Measurements from ENCODE around the gene HTR1A. TPM values are rescaled to one million over a fixed set of nuclear protein-coding genes. Genes with fewer than 3 reads are reported as not detected.

HTR1A gene
- total and polyA plus RNA-seq, 2 of the 4 experiments (the other 2 are of a cell fraction): not detected

DNA sequence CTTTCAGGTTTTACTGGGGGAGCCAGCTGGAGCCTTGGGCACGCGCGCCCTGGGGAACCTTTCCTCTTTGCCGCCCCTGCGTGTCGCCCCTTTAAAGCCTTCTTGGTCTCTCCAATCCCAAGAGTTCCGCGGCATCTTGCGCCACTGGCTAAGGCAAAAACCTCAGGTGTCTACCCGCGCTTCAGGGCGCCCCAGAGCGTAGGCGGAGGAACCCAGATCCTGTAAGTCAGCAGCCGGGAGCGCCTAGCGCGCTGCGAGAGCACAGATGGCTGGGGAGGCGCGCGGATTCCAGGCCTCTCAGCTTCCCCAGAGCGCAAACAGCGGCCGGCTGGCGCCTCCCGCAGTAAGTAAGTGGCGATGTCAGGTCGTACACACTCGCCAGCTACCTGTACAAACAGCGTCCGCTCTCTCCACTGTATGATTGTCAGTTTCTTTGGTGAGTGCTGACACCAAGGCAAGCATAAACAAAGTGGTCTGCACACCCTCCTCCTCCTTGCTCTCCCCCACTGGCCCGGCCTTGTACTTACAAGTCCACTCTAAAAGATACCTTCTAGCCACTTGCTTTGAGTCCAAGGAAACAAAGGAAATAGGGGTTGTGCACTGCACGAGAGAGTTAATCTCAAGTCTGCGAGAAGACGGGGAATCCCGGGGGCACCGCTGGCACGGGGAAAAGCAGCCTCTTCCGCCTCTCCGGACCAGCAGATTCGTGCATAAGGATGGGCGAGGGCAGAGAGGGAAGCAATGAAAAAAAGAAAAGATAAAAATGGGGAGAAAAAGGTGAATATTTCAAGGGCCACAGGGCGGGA is 2.9 kb downstream of the HTR1A start:
- Histone ChIP-seq H3K9ac (ENCODE audit: low read depth, low read length) (no peak overlapping the region), H2BK15ac (ENCODE audit: low read depth, low read length) (no peak overlapping the region), H2AK9ac (replicated peaks; ENCODE audit: low read depth, low read length, poor library complexity) (no peak overlapping the region), H3K9me3 (ENCODE audit: control insufficient read depth, insufficient read depth, low read length) (peaks cover 14% of the 10 kb centered on the region; the same call in 1 of the 2 replicates), H4K5ac (ENCODE audit: low read depth, low read length) (no peak overlapping the region), H3K36me3 (ENCODE audit: control insufficient read depth, insufficient read depth, low read length) (no peaks in the 10 kb centered on the region), H3K18ac (ENCODE audit: low read depth, low read length) (no peak overlapping the region), H3K14ac (replicated peaks; ENCODE audit: low read depth, low read length) (no peak overlapping the region), H3K27me3 (ENCODE audit: control insufficient read depth, insufficient read depth, low read length) (no peaks in the 10 kb centered on the region), H2AFZ (replicated peaks; ENCODE audit: low read length, poor library complexity) (no peak overlapping the region), H4K91ac (ENCODE audit: insufficient read depth, low read depth, low read length) (no peak overlapping the region), H2AK5ac (ENCODE audit: low read depth, low read length) (no peak overlapping the region), H3K23ac (ENCODE audit: low read depth, low read length) (no peak overlapping the region), H4K8ac (ENCODE audit: low read depth in 2 of 2, low read length in 2 of 2) (no peak overlapping the region), H3K79me1 (ENCODE audit: low read depth in 1 of 2, low read length in 2 of 2) (no peaks in the 10 kb centered on the region), H3K56ac (ENCODE audit: extremely low read depth, insufficient read depth, low read length) (no peak overlapping the region), H2BK5ac (ENCODE audit: low read depth, low read length, poor library complexity, severe bottlenecking) (no peak overlapping the region), H3K4me2 (ENCODE audit: low read depth, low read length) (no peak overlapping the region), H3K4ac (ENCODE audit: low read depth, low read length) (no peak overlapping the region), H2BK120ac (ENCODE audit: low read depth, low read length) (no peak overlapping the region), H3K4me1 (ENCODE audit: control insufficient read depth, insufficient read depth, low read length) (no peaks in the 10 kb centered on the region), H3K9me1 (ENCODE audit: insufficient read depth, low read length) (no peaks in the 10 kb centered on the region), H3K27ac (ENCODE audit: insufficient read depth, low read length) (no peak overlapping the region), H4K20me1 (ENCODE audit: insufficient read depth, low read length) (no peaks in the 10 kb centered on the region), H2BK20ac (ENCODE audit: low read depth, low read length) (no peak overlapping the region), H3K4me3 (ENCODE audit: insufficient read depth, low read depth, low read length) (no peak overlapping the region)
- CTCF ChIA-PET: no interaction called here
- no peak for DNase-seq
- POLR2A ChIA-PET (ENCODE audit: unreplicated experiment): no interaction called here
- intact Hi-C loops (cut with micrococcal nuclease): no loop called here
- TF ChIP-seq RCOR1 (IDR thresholded peaks at IDR 0.05; ENCODE audit: insufficient replicate concordance, low read length): no peak
- no peak for TF ChIP-seq SMC3 (IDR thresholded peaks at IDR 0.05; ENCODE audit: low read depth, low read length)
- no peak for TF ChIP-seq NFE2L2 (IDR thresholded peaks at IDR 0.05; ENCODE audit: low read depth, low read length)
- TF ChIP-seq MXI1 (IDR thresholded peaks at IDR 0.05; ENCODE audit: borderline replicate concordance, low read depth, low read length): no peak
- TF ChIP-seq MAZ (IDR thresholded peaks at IDR 0.05; ENCODE audit: borderline replicate concordance, low read depth, low read length): no peak
- TF ChIP-seq POLR2A (IDR thresholded peaks at IDR 0.05; ENCODE audit: low read depth, low read length): no peak
- TF ChIP-seq, protein P1, sequence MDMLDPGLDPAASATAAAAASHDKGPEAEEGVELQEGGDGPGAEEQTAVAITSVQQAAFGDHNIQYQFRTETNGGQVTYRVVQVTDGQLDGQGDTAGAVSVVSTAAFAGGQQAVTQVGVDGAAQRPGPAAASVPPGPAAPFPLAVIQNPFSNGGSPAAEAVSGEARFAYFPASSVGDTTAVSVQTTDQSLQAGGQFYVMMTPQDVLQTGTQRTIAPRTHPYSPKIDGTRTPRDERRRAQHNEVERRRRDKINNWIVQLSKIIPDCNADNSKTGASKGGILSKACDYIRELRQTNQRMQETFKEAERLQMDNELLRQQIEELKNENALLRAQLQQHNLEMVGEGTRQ (IDR thresholded peaks at IDR 0.05; ENCODE audit: low read depth, low read length): no peak
- no peak for TF ChIP-seq RFX5 (IDR thresholded peaks at IDR 0.05; ENCODE audit: low read depth, low read length)
- TF ChIP-seq, protein P2, sequence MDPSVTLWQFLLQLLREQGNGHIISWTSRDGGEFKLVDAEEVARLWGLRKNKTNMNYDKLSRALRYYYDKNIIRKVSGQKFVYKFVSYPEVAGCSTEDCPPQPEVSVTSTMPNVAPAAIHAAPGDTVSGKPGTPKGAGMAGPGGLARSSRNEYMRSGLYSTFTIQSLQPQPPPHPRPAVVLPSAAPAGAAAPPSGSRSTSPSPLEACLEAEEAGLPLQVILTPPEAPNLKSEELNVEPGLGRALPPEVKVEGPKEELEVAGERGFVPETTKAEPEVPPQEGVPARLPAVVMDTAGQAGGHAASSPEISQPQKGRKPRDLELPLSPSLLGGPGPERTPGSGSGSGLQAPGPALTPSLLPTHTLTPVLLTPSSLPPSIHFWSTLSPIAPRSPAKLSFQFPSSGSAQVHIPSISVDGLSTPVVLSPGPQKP (IDR thresholded peaks at IDR 0.05; ENCODE audit: borderline replicate concordance, low read depth, low read length): no peak
- TF ChIP-seq CHD1 (IDR thresholded peaks at IDR 0.05; ENCODE audit: low read depth, low read length): no peak
- ATAC-seq (ENCODE audit: low read depth): no peak
- dilution Hi-C loops (cut with HindIII; ENCODE audit: low sequenced_read_pairs, unreplicated experiment): no loop called here
- WGBS, 2 experiments (ENCODE audit: extremely low coverage in 2 of 2, insufficient read length in 1 of 2): 2% methylated on average over 15 of the region's 44 CpGs; no CpG with 5 or more reads in 1 of the 2 experiments
- in situ Hi-C loops (cut with MboI; ENCODE audit: low sequenced_read_pairs): no loop called here
- BruUV-seq (replicated peaks): no TSS peak

Data from IMR-90 (cell line).